ACHN (cell line): ENCODE results near the gene ERC2.
"Not testable (repeated sequence)": the region's sequence is repeated elsewhere in the genome, so short reads cannot be mapped to it uniquely, and the experiment has no call there.

Experiments
- DNase-seq: peaks from one replicate; pipeline ENCODE4 v3.0.0-alpha.2; 2015
- in situ Hi-C: cut with HindIII; loops from 2 replicates; pipeline ENCODE4 v1.10.0; 2017; ENCODE audit warnings: low sequenced_read_pairs, low pct_ligation_motif_present, low pct_unique_long_range_greater_than_20kb

Gene ERC2

DNA sequence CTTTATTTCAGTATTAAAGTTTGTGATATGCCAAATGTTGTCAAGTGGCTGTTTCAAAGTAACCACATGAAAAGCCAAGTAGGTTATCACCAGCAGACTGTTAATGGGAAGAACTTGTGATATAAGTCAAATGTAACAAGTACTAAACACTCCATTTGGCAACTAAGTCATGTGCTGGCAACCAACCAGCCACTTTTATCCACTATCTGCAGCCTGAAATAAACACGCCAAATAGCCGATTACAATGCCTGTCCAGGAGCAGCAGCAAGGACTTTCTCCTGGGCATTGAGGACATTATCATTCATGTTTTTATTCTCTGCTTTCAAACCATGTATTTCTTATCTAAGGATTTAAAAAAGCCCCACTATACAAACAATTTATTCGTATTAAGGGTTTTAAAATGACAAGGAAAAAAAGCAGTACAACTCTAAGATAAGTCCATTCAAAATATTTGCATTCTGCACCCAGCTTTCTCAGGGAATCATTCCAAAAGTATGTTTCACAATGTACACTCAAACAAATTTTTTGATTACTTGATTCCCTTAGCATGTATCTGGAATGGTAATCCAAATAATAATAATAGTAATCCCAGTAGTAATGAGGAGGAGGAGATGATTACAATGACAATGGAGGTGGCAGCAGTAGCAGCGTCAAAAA, 448.6 kb downstream of the ERC2 start:
- no peak for DNase-seq
- in situ Hi-C loops, result no loop called here

GRCh38 chr3:56015374-56015773, 452.9 kb downstream of the ERC2 start:
- DNase-seq, in situ Hi-C loops: not testable (repeated sequence)

DNA sequence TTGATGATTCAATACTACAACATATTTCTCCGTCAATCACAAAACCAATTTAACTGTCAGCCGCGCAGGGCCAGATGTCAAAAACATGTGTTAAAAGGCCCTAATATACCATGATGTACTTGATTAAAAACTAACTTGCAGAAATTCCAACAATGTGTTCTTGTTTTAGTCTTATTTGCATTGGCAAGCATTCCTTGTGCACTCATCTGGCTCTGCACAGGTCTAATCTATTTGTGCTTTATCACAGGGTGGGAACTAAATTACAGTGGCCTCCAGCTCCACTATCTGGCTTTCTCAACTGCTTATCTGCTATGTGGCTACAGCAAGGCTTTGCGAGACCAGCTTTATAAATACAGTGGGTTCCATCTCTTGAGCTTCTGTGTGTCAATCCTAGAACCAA, 455.5 kb downstream of the ERC2 start:
- no peak for DNase-seq
- in situ Hi-C loops, result no loop called here

GRCh38 chr3:56005196-56005805, 463.0 kb downstream of the ERC2 start:
- DNase-seq, result peak; percentile 11
- in situ Hi-C loops, result no loop called here

DNA sequence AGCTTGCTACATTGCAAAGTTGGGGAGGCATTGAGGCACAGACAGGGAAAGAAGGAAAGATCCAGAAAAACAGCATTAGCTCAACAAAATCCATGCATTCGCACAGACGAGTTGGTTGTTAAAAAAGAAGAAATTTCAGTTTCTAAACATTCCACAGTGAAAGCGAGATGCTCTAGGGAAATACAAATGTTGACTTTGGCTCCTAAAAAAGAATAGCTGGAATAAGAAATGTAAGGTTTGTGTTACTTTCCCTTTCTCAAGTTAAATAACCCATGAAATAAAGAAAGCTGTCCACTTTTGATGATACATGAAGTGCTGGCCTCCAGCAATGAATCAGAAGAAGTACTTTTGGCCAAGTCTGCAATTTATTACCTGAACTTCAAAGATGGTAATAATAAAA, 465.1 kb downstream of the ERC2 start:
- in situ Hi-C loops, result no loop called here
- no peak for DNase-seq

GRCh38 chr3:56001991-56002390, 466.3 kb downstream of the ERC2 start:
- in situ Hi-C loops, result no loop called here
- DNase-seq, result no peak

DNA sequence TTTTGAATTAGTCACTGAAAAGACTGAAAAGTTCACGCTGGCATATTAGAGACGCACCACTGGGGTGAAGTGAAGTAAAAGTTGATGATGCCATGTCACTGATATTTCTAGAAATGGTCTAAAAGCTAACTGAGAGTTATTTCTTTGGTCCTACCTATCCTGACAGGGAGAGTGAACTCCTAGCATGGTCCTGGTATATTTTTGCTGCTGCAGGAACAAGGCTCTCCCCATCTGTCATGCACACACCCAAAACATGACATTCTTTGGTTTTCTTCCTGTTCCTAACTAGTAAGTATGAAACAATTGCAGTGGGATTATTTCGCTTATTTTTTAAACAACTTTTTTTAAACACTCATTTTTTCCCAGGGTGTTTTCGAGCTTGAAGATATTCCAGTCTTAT, 466.7 kb downstream of the ERC2 start:
- in situ Hi-C loops, result no loop called here
- DNase-seq, result no peak

GRCh38 chr3:55989366-55989765, 478.9 kb downstream of the ERC2 start:
- in situ Hi-C loops, result no loop called here
- no peak for DNase-seq

DNA sequence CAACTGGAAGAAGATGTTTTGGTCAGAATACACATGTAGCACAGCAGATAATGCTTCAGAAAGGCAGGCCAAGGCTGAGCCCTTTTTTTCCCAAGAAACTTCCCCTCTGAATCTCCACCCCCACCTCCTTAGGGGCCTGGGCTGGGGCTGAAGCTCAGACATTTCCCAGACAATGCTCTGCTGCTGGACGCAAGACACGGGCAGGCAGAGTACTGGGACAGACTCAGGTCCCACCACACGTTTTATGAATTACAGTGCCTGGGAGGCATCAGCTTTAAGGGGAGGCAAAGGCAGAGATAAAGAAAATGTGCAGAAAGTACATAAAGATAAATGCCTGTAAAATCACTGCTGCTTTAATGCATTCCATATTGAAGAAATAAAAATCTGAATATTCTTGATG, 479.4 kb downstream of the ERC2 start:
- no peak for DNase-seq
- in situ Hi-C loops, result no loop called here

GRCh38 chr3:55984626-55985025, 483.6 kb downstream of the ERC2 start:
- no peak for DNase-seq
- in situ Hi-C loops, result no loop called here

DNA sequence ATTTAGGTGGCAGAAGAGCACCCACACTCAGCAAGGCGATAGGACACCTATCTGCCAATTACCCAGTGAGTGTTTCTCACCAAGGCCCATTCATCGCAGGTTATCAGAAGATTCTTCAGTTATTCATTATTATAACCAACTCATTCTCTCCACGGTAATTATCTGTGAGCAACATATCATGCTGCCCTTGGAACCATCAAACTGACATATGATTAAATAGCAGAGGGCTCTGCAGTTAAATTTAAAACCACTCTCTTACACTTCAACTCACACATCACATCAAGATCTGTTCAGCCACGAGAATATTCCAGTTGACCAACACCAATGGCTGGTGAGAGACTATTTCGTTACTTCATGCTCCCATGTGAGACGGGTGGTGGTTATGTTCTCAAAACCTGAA, 489.3 kb downstream of the ERC2 start:
- DNase-seq, result no peak
- in situ Hi-C loops, result no loop called here

- in situ Hi-C loops, result no loop called here
- DNase-seq, result no peak
Observed at GRCh38 chr3:55974421-55975165, 493.7 kb downstream of the ERC2 start.

- in situ Hi-C loops, result no loop called here
- DNase-seq, result no peak
Observed at GRCh38 chr3:55969634-55970033, 498.6 kb downstream of the ERC2 start.

GRCh38 chr3:55968331-55968730, 499.9 kb downstream of the ERC2 start:
- no peak for DNase-seq
- in situ Hi-C loops, result no loop called here

DNA sequence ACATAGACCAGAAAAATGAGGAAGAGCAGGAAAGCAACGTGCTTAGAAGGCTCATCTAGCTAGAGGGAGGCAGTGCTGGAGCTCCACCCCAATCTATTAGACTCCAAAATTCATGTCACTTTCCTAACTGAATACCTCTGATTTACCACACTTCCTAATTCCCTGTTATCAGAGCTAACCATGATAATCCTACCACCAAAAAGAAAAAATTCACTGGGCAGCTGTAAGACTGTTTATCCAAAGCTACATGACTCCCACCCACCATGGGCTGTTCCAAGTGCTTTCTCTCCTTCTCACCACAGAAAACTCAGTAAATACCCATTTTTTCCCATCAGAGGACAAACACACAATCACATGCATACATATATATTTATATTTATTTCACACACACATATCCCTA, 501.7 kb downstream of the ERC2 start:
- in situ Hi-C loops, result no loop called here
- DNase-seq, result no peak

DNA sequence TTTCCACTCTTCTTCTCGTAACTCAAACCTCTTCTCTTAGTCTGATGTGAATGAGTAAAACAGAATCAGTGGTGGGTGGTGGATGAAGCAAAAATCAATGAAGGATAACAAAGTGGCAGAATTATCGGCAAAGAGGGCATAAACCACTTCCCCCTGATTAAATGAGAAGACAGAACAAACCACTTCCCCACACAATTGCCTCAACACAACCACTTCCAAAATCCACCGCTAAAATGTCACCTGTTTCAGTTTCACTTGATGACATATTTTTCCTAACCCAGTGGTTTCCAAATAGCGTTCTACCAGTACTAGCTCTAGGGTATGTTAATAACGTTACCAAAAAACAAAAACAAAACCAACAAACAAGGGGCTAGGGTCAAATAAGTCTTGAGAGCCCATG, 502.5 kb downstream of the ERC2 start:
- DNase-seq, result no peak
- in situ Hi-C loops, result no loop called here

- DNase-seq, result no peak
- in situ Hi-C loops, result no loop called here
Observed at GRCh38 chr3:55964491-55964985, 503.7 kb downstream of the ERC2 start.

- in situ Hi-C loops, result no loop called here
- no peak for DNase-seq
Observed at GRCh38 chr3:55963601-55964000, 504.7 kb downstream of the ERC2 start.

DNA sequence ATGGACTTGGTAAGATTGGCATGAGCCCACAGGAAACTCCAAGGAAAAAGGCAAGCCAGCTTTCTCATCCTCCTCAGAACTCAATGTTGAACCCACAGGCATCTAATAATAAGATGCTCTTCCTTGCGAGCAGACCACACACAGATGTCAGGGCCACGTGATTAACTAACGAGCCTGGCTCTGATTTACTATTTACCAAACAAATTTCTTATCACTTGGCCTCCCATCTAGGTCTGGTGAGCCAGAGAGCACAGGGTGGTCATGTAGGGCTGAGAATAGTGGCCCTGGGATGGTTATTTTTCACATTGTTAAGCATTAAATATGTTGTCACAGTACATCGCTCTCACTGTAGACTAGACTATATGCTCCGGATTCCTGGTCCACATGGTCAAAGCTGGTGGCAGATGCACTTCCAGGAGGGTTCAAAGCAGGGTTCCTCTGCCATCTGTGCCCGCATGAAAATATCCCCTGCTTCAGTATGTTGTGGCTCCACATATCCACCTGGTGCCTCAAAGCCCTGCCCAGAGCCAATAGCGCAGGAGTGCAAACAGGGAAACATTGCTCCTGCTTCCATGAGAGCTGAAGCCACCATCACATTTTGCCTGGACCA, 508.7 kb downstream of the ERC2 start:
- in situ Hi-C loops, result no loop called here
- no peak for DNase-seq
